CD4-positive, CD25-positive, alpha-beta regulatory T cell (primary cell): ENCODE results near the gene ERF. TPM values are rescaled to one million over a fixed set of nuclear protein-coding genes. Genes with fewer than 3 reads are reported as not detected.

ENCODE experiments used
- polyA plus RNA-seq, 4 donors: library from polyadenylated mRNA; unstranded; fragments of 300-500 nt; fragmentation: Illumina TruSeq; gene quantifications; one replicate each; pipeline ENCODE4 v1.2.3, GENCODE V29; 2021
- total RNA-seq: library from RNA; stranded (reverse); gene quantifications from one replicate; pipeline ENCODE4 v1.2.3, GENCODE V29; 2022

The ERF gene
- total and polyA plus RNA-seq, 5 donors from 2014 or later = 1.4 to 96.4 (median 3.8) TPM

Other genes with a start within 250 kb of the ERF start
- gene GRIK5, start 184.9 kb downstream of the ERF start, total RNA-seq = 0.52 TPM
- gene GRIK5, start 184.9 kb downstream of the ERF start, polyA plus RNA-seq = under 1 TPM in 1 of 4 donors, not detected in 3; 0.06 TPM
- 24.0 TPM for gene ZNF574, start 179.0 kb downstream of the ERF start, total RNA-seq
- gene ZNF574, start 179.0 kb downstream of the ERF start, polyA plus RNA-seq = 10 to 100 TPM; 10.7 to 22.1 (median 15.5) TPM
- gene POU2F2, start 122.7 kb downstream of the ERF start, total RNA-seq = 48.9 TPM
- gene POU2F2, start 122.7 kb downstream of the ERF start, polyA plus RNA-seq = 1 to 10 TPM; 4.2 to 7.2 (median 6.4) TPM
- gene DEDD2, start 37.5 kb downstream of the ERF start, total RNA-seq = 99.8 TPM
- gene DEDD2, start 37.5 kb downstream of the ERF start, polyA plus RNA-seq = 100 to 1,000 TPM; 155 to 179 (median 161) TPM
- 8.8 TPM for gene ZNF526, start 34.8 kb downstream of the ERF start, total RNA-seq
- gene ZNF526, start 34.8 kb downstream of the ERF start, polyA plus RNA-seq = 1 to 10 TPM; 4.0 to 7.7 (median 5.3) TPM
- gene GSK3A, start 12.5 kb downstream of the ERF start, total RNA-seq = 31.3 TPM
- 10 to 100 TPM; 12.0 to 16.0 (median 12.9) TPM for gene GSK3A, start 12.5 kb downstream of the ERF start, polyA plus RNA-seq
- gene CIC, start 14.1 kb upstream of the ERF start, total RNA-seq = 124 TPM
- gene CIC, start 14.1 kb upstream of the ERF start, polyA plus RNA-seq = under 1 TPM; 0.41 to 0.91 (median 0.68) TPM
- gene PRR19, start 47.0 kb upstream of the ERF start, total RNA-seq = not detected
- under 1 TPM; 0.10 to 0.83 (median 0.21) TPM for gene PRR19, start 47.0 kb upstream of the ERF start, polyA plus RNA-seq
- 27.5 TPM for gene PAFAH1B3, start 47.5 kb upstream of the ERF start, total RNA-seq
- 10 to 100 TPM; 54.5 to 71.6 (median 59.8) TPM for gene PAFAH1B3, start 47.5 kb upstream of the ERF start, polyA plus RNA-seq
- not detected for gene TMEM145, start 58.2 kb upstream of the ERF start, total RNA-seq
- gene TMEM145, start 58.2 kb upstream of the ERF start, polyA plus RNA-seq = not detected
- 6.5 TPM for gene MEGF8, start 70.5 kb upstream of the ERF start, total RNA-seq
- gene MEGF8, start 70.5 kb upstream of the ERF start, polyA plus RNA-seq = under 1 TPM; 0.18 to 0.23 (median 0.20) TPM
- not detected for gene CNFN, start 135.2 kb upstream of the ERF start, total RNA-seq
- under 1 TPM in 2 of 4 donors, not detected in 2; 0.49 TPM for gene CNFN, start 135.2 kb upstream of the ERF start, polyA plus RNA-seq
- gene LIPE, start 172.3 kb upstream of the ERF start, total RNA-seq = 13.2 TPM
- 1 to 10 TPM; 3.0 to 7.1 (median 5.4) TPM for gene LIPE, start 172.3 kb upstream of the ERF start, polyA plus RNA-seq
- gene CXCL17, start 187.8 kb upstream of the ERF start, total RNA-seq = not detected
- gene CXCL17, start 187.8 kb upstream of the ERF start, polyA plus RNA-seq = under 1 TPM in 1 of 4 donors, not detected in 3; 0.28 TPM